ENCODE measurements around the gene GTPBP3.

Gene GTPBP3

GRCh38 chr19:17329366-17330261 lies 7.7 kb upstream of the GTPBP3 start:
- no peak for TF ChIP-seq CTCF (IDR thresholded peaks at IDR 0.05; ENCODE audit: insufficient read depth, low read depth, low read length, missing control alignments)
- DNase-seq (ENCODE audit: low read depth), result no peak
- no peak overlapping the region for H3K4me3 ChIP-seq (ENCODE audit: low read length)

GRCh38 chr19:17330262-17331044 lies 6.9 kb upstream of the GTPBP3 start:
- no peak overlapping the region for H3K4me3 ChIP-seq (ENCODE audit: low read length)
- TF ChIP-seq CTCF (IDR thresholded peaks at IDR 0.05; ENCODE audit: insufficient read depth, low read depth, low read length, missing control alignments), result no peak
- DNase-seq (ENCODE audit: low read depth), result no peak

GRCh38 chr19:17331045-17331558 lies 6.3 kb upstream of the GTPBP3 start:
- no peak overlapping the region for H3K4me3 ChIP-seq (ENCODE audit: low read length)
- TF ChIP-seq CTCF (IDR thresholded peaks at IDR 0.05; ENCODE audit: insufficient read depth, low read depth, low read length, missing control alignments), result no peak
- DNase-seq (ENCODE audit: low read depth), result no peak

GRCh38 chr19:17332360-17332676 lies 5.0 kb upstream of the GTPBP3 start:
- no peak for TF ChIP-seq CTCF (IDR thresholded peaks at IDR 0.05; ENCODE audit: insufficient read depth, low read depth, low read length, missing control alignments)
- no peak for DNase-seq (ENCODE audit: low read depth)
- H3K4me3 ChIP-seq (ENCODE audit: low read length), result no peak overlapping the region

GRCh38 chr19:17332677-17333581 lies 4.4 kb upstream of the GTPBP3 start:
- peak; percentile 66 for DNase-seq (ENCODE audit: low read depth)

More at GRCh38 chr19:17332677-17333581, 4.4 kb upstream of the GTPBP3 start:
- TF ChIP-seq CTCF (IDR thresholded peaks at IDR 0.05; ENCODE audit: insufficient read depth, low read depth, low read length, missing control alignments), result no peak
- H3K4me3 ChIP-seq (ENCODE audit: low read length), result no peak overlapping the region

Measured in epithelial cell of esophagus (primary cell).